Upper lobe of left lung (tissue), 6 donors: ENCODE data around the gene FNDC3B. TPM values are rescaled to one million over a fixed set of nuclear protein-coding genes. Genes with fewer than 3 reads are reported as not detected.

Experiments
- ATAC-seq, 2 donors: fragments of 200-7000 bp; cut with Tn5 transposase; one replicate each; pipeline ENCODE4 v1.9.1; 2022; ENCODE audit warnings: mild to moderate bottlenecking in 2 of 2, moderate library complexity in 2 of 2; ENCODE audit not compliant: low FRiP score in 2 of 2
- DNase-seq, 2 donors: peaks; one replicate each; pipeline ENCODE4 v3.0.0-alpha.2; 2019 to 2020
- H3K27ac ChIP-seq, 4 donors: fragments of 200-600 bp; sonication (generic); one replicate each; pipeline ENCODE4 v1.5.1; 2016 to 2019
- H3K27me3 ChIP-seq, 4 donors: fragments of 200-600 bp; sonication (generic); one replicate each; pipeline ENCODE4 v1.5.1; 2017 to 2019
- H3K36me3 ChIP-seq, 4 donors: fragments of 200-600 bp; sonication (generic); one replicate each; pipeline ENCODE4 v1.5.1; 2016 to 2019
- H3K4me1 ChIP-seq, 4 donors: fragments of 200-600 bp; sonication (generic); one replicate each; pipeline ENCODE4 v1.5.1; 2018 to 2019
- H3K4me3 ChIP-seq, 4 donors: fragments of 200-600 bp; sonication (generic); one replicate each; pipeline ENCODE4 v1.5.1; 2017 to 2019; ENCODE audit warnings: mild to moderate bottlenecking in 2 of 4, moderate library complexity in 1 of 4
- H3K9me3 ChIP-seq, 4 donors: fragments of 200-600 bp; sonication (generic); one replicate each; pipeline ENCODE4 v1.5.1; 2018 to 2019
- EP300 ChIP-seq, 4 donors: sonication (generic); formaldehyde crosslinking; IDR thresholded peaks; one replicate each; pipeline ENCODE4 v1.5.1; 2017; ENCODE audit warnings: antibody characterized with exemption in 4 of 4, control low read depth in 2 of 4
- POLR2A ChIP-seq, 4 donors: fragments of 450-650 bp; IDR thresholded peaks; one replicate each; pipeline ENCODE4 v1.5.1; 2016 to 2017; ENCODE audit warnings: antibody characterized with exemption in 4 of 4, mild to moderate bottlenecking in 2 of 4
- POLR2AphosphoS5 ChIP-seq, 2 donors: sonication (generic); formaldehyde crosslinking; IDR thresholded peaks; one replicate each; pipeline ENCODE4 v1.5.1; 2017; ENCODE audit warnings: antibody characterized with exemption in 2 of 2
- WGBS, 2 donors: methylation state at CpG; one replicate each; pipeline ENCODE4 v1.1.5; 2017 to 2018; 5-methylcytosine and 5-hydroxymethylcytosine counted together
- total RNA-seq, 6 donors: library from RNA; depleted of rRNA in 4 of 6; stranded (reverse); fragments of >200 nt in 4 of 6; gene quantifications; one replicate each; pipeline versions ENCODE4 v1.1.0 to v1.2.1, GENCODE V29; 2016 to 2021
- TF ChIP-seq, protein P1 (sequence below), 6 experiments: fragments of 450-650 bp in 4 of 6; fragments of 200-600 bp in 2 of 6; sonication (generic) in 2 of 6; IDR thresholded peaks; one replicate each; pipeline ENCODE4 v1.5.1; 2016 to 2019; ENCODE audit warnings: antibody characterized with exemption in 6 of 6
- donor health status: DM: no; HTN: no; CAD: no; lungs with moderate emphysema.
- donor health status: DM: no; HTN: yes; CAD: no; lungs with severe emphysema.

Gene FNDC3B
- total RNA-seq, 6 donors from 2014 or later = 73.3 to 167 (median 119) TPM

DNA sequence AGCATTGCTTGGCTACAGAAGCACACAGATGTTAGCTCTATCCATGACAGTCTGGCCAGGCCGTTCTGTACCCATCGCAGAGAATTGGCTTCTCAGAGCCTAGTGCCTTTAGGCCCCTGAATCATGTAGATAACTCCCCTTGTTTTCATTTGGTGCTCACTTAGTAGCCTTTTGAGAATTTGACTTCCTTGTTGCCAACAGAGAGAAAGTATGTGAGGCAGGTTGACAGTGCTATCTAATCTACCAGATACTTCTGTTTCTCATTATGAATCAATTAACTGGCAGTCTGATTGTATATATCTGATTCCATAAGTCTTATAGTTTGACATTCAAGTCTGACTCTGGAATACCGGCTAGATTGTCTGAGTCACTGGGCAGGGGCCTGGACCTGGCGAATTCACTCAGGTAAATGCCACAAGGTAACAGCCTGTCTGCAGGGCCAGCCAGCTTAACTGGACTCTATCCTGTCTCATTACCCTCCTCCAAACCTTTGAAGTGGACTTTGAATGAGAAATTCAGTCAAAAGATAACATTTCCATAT is 248.6 kb downstream of the FNDC3B start:
- H3K9me3 ChIP-seq = no peaks in the 10 kb centered on the region
- H3K27ac ChIP-seq = peak overlapping the region in 1 of 4 donors; percentile 2
- TF ChIP-seq, protein P1, sequence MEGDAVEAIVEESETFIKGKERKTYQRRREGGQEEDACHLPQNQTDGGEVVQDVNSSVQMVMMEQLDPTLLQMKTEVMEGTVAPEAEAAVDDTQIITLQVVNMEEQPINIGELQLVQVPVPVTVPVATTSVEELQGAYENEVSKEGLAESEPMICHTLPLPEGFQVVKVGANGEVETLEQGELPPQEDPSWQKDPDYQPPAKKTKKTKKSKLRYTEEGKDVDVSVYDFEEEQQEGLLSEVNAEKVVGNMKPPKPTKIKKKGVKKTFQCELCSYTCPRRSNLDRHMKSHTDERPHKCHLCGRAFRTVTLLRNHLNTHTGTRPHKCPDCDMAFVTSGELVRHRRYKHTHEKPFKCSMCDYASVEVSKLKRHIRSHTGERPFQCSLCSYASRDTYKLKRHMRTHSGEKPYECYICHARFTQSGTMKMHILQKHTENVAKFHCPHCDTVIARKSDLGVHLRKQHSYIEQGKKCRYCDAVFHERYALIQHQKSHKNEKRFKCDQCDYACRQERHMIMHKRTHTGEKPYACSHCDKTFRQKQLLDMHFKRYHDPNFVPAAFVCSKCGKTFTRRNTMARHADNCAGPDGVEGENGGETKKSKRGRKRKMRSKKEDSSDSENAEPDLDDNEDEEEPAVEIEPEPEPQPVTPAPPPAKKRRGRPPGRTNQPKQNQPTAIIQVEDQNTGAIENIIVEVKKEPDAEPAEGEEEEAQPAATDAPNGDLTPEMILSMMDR (IDR thresholded peaks at IDR 0.05) = no peak
- TF ChIP-seq EP300 (IDR thresholded peaks at IDR 0.05) = no peak
- no peak for TF ChIP-seq POLR2AphosphoS5 (IDR thresholded peaks at IDR 0.05)
- no peak for TF ChIP-seq POLR2A (IDR thresholded peaks at IDR 0.05)
- H3K4me1 ChIP-seq = peaks cover 0 to 24% (median 13%) of the 10 kb centered on the region in 4 donors
- DNase-seq = no peak
- 77 to 92% methylated on average over 4 of the region's 4 CpGs for WGBS, 2 donors
- peaks cover 0 to 34% (median 0%) of the 10 kb centered on the region in 4 donors for H3K36me3 ChIP-seq
- no peak for ATAC-seq
- H3K4me3 ChIP-seq = no peak overlapping the region
- no peaks in the 10 kb centered on the region for H3K27me3 ChIP-seq

DNA sequence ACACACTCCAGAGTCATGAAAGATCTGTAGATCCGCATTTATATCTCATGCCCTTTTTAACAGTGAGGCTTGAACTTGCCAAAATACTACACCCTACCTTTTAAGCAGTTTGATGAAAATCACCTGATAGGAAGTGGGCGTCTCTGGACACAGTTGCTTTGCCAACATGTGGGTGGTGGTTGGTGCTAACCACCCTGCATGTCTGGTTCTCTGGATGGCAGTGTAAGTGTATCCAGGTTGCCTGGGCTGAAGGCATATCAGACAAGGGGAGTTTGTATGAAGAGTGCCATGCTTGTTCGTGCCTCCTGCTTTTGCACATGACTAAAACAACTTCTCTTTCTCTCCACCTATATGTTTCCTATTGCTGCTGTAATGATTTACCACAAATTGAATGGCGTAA is 249.3 kb downstream of the FNDC3B start:
- TF ChIP-seq EP300 (IDR thresholded peaks at IDR 0.05) = no peak
- no peak for TF ChIP-seq POLR2A (IDR thresholded peaks at IDR 0.05)
- no peak for TF ChIP-seq POLR2AphosphoS5 (IDR thresholded peaks at IDR 0.05)
- TF ChIP-seq, protein P1 (IDR thresholded peaks at IDR 0.05) = no peak
- H3K27ac ChIP-seq = peak overlapping the region in 1 of 4 donors; percentile 42
- WGBS, 2 donors = 70 to 81% methylated on average over 4 of the region's 4 CpGs
- DNase-seq (no peak), ATAC-seq (no peak)
- H3K4me3 ChIP-seq = no peak overlapping the region
- H3K36me3 ChIP-seq = peaks cover 0 to 34% (median 0%) of the 10 kb centered on the region in 4 donors
- no peaks in the 10 kb centered on the region for H3K27me3 ChIP-seq
- H3K4me1 ChIP-seq = peaks cover 0 to 19% (median 11%) of the 10 kb centered on the region in 4 donors
- no peaks in the 10 kb centered on the region for H3K9me3 ChIP-seq

DNA sequence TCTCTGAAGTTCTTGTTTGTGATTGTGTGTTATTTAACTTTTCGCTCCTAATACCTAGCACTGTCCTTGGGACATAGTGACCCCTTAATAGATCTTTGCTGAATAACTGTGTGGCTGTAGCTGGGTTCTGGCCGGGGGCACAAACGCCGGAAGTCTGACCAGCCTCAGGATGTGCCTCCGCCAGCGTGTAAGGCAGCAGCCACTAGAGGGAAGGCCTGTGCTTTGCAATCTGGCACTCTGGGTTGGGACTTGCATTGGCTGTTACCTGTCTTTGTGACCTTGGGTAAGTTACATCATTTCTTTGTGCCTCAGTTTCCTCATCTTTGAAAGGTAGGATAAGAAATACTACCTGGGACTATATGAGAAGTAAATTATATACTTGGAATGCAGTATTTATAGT is 250.2 kb downstream of the FNDC3B start:
- Histone ChIP-seq H3K27me3 (no peaks in the 10 kb centered on the region), H3K4me3 (no peak overlapping the region), H3K36me3 (peaks cover 0 to 38% (median 0%) of the 10 kb centered on the region in 4 donors), H3K4me1 (peaks cover 0 to 17% (median 10%) of the 10 kb centered on the region in 4 donors), H3K9me3 (no peaks in the 10 kb centered on the region), H3K27ac (peak overlapping the region in 1 of 4 donors; percentile 42)
- TF ChIP-seq, protein P1 (IDR thresholded peaks at IDR 0.05) = peak in 5 of 6 experiments; percentile 19 to 40 (median 29)
- TF ChIP-seq EP300 (IDR thresholded peaks at IDR 0.05) = no peak
- TF ChIP-seq POLR2A (IDR thresholded peaks at IDR 0.05) = no peak
- ATAC-seq (peak in 1 of 2 donors; percentile 58), DNase-seq (peak in 1 of 2 donors; percentile 6)
- WGBS, 2 donors = 63 to 68% methylated on average over 6 of the region's 6 CpGs

DNA sequence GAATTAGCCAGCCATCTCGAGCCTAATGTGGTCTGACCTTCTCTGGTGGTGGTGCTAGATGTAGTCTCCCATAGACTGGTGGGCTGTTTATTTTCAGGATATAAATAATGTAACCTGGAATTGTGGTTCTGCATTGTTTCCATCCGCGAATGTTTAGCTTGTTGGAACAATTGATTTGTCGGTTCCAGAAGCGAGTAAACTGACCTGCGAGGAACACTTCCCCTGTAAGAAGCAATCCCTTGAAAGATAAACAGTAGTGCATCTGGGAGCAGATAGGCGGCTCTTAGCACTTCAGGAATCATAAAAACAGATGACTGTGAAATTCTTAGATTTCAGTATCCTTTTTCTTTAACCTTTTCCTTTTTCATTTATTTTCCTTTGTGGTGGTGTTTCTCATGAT is 251.1 kb downstream of the FNDC3B start:
- TF ChIP-seq POLR2AphosphoS5 (IDR thresholded peaks at IDR 0.05) (peak in 1 of 2 donors; percentile 39), POLR2A (IDR thresholded peaks at IDR 0.05) (no peak)
- TF ChIP-seq, protein P1 (IDR thresholded peaks at IDR 0.05) = peak in 1 of 6 experiments; percentile 16
- WGBS, 2 donors = 70 to 76% methylated on average over 7 of the region's 7 CpGs
- H3K27me3 ChIP-seq = no peaks in the 10 kb centered on the region
- H3K27ac ChIP-seq = no peak overlapping the region
- H3K4me3 ChIP-seq = no peak overlapping the region
- H3K9me3 ChIP-seq = no peaks in the 10 kb centered on the region
- H3K36me3 ChIP-seq = peaks cover 0 to 46% (median 0%) of the 10 kb centered on the region in 4 donors
- DNase-seq (no peak), ATAC-seq (no peak)
- H3K4me1 ChIP-seq = peaks cover 0 to 17% (median 10%) of the 10 kb centered on the region in 4 donors

DNA sequence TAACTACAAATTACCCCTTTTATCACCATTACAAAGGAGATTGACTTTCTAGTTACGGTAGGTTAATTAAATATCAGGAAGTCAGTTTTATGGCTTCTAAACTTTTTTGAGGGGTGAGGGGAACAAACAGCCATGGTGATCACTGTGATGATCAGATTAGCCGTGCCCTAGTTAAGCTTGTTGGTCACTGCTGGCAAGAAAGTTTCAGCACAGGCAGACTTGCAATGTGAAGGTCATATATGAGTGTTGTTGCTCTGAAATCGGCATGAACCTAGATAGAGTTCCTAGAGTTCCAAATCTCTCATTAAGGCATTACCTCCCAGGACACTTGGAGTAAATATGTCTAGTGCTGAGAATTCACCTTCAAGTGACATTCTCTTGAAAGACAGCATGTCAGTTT is 252.3 kb downstream of the FNDC3B start:
- Histone ChIP-seq H3K27ac (no peak overlapping the region), H3K27me3 (no peaks in the 10 kb centered on the region), H3K9me3 (no peaks in the 10 kb centered on the region), H3K4me3 (no peak overlapping the region), H3K36me3 (peaks cover 0 to 54% (median 6%) of the 10 kb centered on the region in 4 donors), H3K4me1 (peaks cover 0 to 15% (median 9%) of the 10 kb centered on the region in 4 donors)
- no peak for ATAC-seq
- TF ChIP-seq, protein P1 (IDR thresholded peaks at IDR 0.05) = no peak
- no peak for TF ChIP-seq POLR2A (IDR thresholded peaks at IDR 0.05)
- WGBS, 2 donors = 85 to 93% methylated on average over 3 of the region's 3 CpGs
- no peak for DNase-seq
